HCT116 (cell line): ENCODE measurements around the gene ZNF496. TPM values are rescaled to one million over a fixed set of nuclear protein-coding genes. Genes with fewer than 3 reads are reported as not detected.

ENCODE experiments used
- ATAC-seq: fragments of 200-7000 bp; cut with Tn5 transposase; 2 replicates; pipeline ENCODE4 v1.9.1; 2020; ENCODE audit warnings: mild to moderate bottlenecking, moderate library complexity
- BruUV-seq: library from RNA; stranded (reverse); fragments of 400-500 nt; replicated peaks from 2 replicates; lab custom pipeline; 2021; lab: Mats Ljungman, UMichigan
- CTCF ChIA-PET: fragments of 300-600 bp; sonication (Branson Sonifier 250); formaldehyde crosslinking; loops from one replicate; lab custom pipeline; 2021; ENCODE audit warnings: antibody characterized with exemption; lab: Charles Lee
- POLR2A ChIA-PET: fragments of 300-600, 350-600 bp; sonication (Branson Sonifier 250); formaldehyde crosslinking; loops from one replicate; lab custom pipeline; 2021; ENCODE audit warnings: antibody characterized with exemption; lab: Charles Lee
- RAD21 ChIA-PET, 2 experiments: fragments of 300-600 bp; sonication (Branson Sonifier 250); formaldehyde crosslinking; loops; one replicate each; lab custom pipeline; 2023; ENCODE audit warnings: low total read pairs in 2 of 2; ENCODE audit not compliant: uncharacterized antibody in 2 of 2, unreplicated experiment in 2 of 2, low non-redundant PET in 1 of 2; lab: Charles Lee
- DNase-seq: peaks from one replicate; pipeline ENCODE4 v3.0.0-alpha.2; 2010; ENCODE audit warnings: low read depth, low spot score
- H2AFZ ChIP-seq: fragments of 200-600 bp; shearing (Covaris generic), sonication (generic); 2 replicates; pipeline ENCODE4 v1.6.1; 2017; ENCODE audit warnings: low read depth, mixed run types, mixed read lengths, antibody characterized with exemption, low read length; ENCODE audit not compliant: poor library complexity, severe bottlenecking
- H3K27ac ChIP-seq: 2 replicates; pipeline ENCODE4 v1.5.1; 2012; ENCODE audit warnings: low read depth, low read length
- H3K27me3 ChIP-seq: fragments of 200-600 bp; sonication (generic); 2 replicates; pipeline ENCODE4 v1.6.1; 2016; ENCODE audit warnings: mixed run types, low read length, mixed read lengths; ENCODE audit not compliant: insufficient read depth
- H3K36me3 ChIP-seq, 2 experiments: fragments of 200-500 bp in 1 of 2; fragments of 200-600 bp in 1 of 2; sonication (Bioruptor generic) in 1 of 2; sonication (generic) in 1 of 2; 2 replicates each; pipeline versions ENCODE4 v1.5.1 to v1.6.1; 2014 to 2016; ENCODE audit warnings: low read length in 2 of 2, inconsistent platforms in 1 of 2, mixed read lengths in 1 of 2, mixed run types in 1 of 2; ENCODE audit not compliant: insufficient read depth in 2 of 2, control insufficient read depth in 1 of 2
- H3K4me1 ChIP-seq, 2 experiments: fragments of 200-600 bp in 1 of 2; sonication (generic) in 1 of 2; 2 replicates each; pipeline versions ENCODE4 v1.5.1 to v1.6.1; 2012 to 2017; ENCODE audit warnings: low read length in 2 of 2, inconsistent platforms in 1 of 2, mild to moderate bottlenecking in 1 of 2, mixed read lengths in 1 of 2, mixed run types in 1 of 2, moderate library complexity in 1 of 2; ENCODE audit not compliant: insufficient read depth in 2 of 2, control insufficient read depth in 1 of 2
- H3K4me2 ChIP-seq: fragments of 200-600 bp; sonication (generic); 2 replicates; pipeline ENCODE4 v1.6.1; 2017; ENCODE audit warnings: mixed run types, low read length, mixed read lengths
- H3K4me3 ChIP-seq, 2 experiments: fragments of 200-600 bp in 1 of 2; sonication (generic) in 1 of 2; replicated peaks in 1 of 2; 2 replicates each; pipeline ENCODE4 v1.5.1; 2011 to 2016; ENCODE audit warnings: low read length in 2 of 2, control low read depth in 1 of 2, low read depth in 1 of 2, mild to moderate bottlenecking in 1 of 2, mixed read lengths in 1 of 2, mixed run types in 1 of 2
- H3K79me2 ChIP-seq: fragments of 200-600 bp; sonication (generic); 2 replicates; pipeline ENCODE4 v1.6.1; 2017; ENCODE audit warnings: mild to moderate bottlenecking, mixed run types, low read length, moderate library complexity, mixed read lengths; ENCODE audit not compliant: insufficient read depth
- H3K9ac ChIP-seq: fragments of 200-600 bp; sonication (generic); 2 replicates; pipeline ENCODE4 v1.6.1; 2016; ENCODE audit warnings: low read length, mixed read lengths
- H3K9me2 ChIP-seq: fragments of 200-600 bp; sonication (generic), shearing (Covaris generic); 2 replicates; pipeline ENCODE4 v1.6.1; 2017; ENCODE audit warnings: mixed run types, mild to moderate bottlenecking, moderate library complexity; ENCODE audit not compliant: insufficient read depth
- H3K9me3 ChIP-seq, 2 experiments: fragments of 200-500 bp in 1 of 2; fragments of 200-600 bp in 1 of 2; sonication (Bioruptor generic) in 1 of 2; sonication (generic) in 1 of 2; 2 replicates each; pipeline ENCODE4 v1.6.1; 2014 to 2017; ENCODE audit warnings: low read length in 2 of 2, mixed read lengths in 2 of 2, inconsistent platforms in 1 of 2, low read depth in 1 of 2, mild to moderate bottlenecking in 1 of 2, mixed run types in 1 of 2, moderate library complexity in 1 of 2; ENCODE audit not compliant: control insufficient read depth in 1 of 2, insufficient read depth in 1 of 2
- H4K20me1 ChIP-seq: fragments of 200-600 bp; sonication (generic), shearing (Covaris generic); 2 replicates; pipeline ENCODE4 v1.6.1; 2017; ENCODE audit warnings: mixed run types, mild to moderate bottlenecking, moderate library complexity; ENCODE audit not compliant: insufficient read depth
- ELF1 ChIP-seq: IDR thresholded peaks from 2 replicates; pipeline ENCODE4 v1.6.1; 2012; ENCODE audit warnings: low read depth, borderline replicate concordance
- EZH2 ChIP-seq: fragments of 200-600 bp; sonication (generic); IDR thresholded peaks from 2 replicates; pipeline ENCODE4 v1.6.1; 2017; ENCODE audit warnings: antibody characterized with exemption, mixed run types
- EZH2phosphoT487 ChIP-seq: fragments of 200-600 bp; IDR thresholded peaks from 2 replicates; pipeline ENCODE4 v1.6.1; 2018; ENCODE audit warnings: antibody characterized with exemption, borderline replicate concordance
- FOSL1 ChIP-seq: IDR thresholded peaks from 2 replicates; pipeline ENCODE4 v1.6.1; 2012; ENCODE audit warnings: low read depth
- JUND ChIP-seq: IDR thresholded peaks from 2 replicates; pipeline ENCODE4 v1.6.1; 2012
- MAX ChIP-seq: IDR thresholded peaks from 2 replicates; pipeline ENCODE4 v1.6.1; 2012
- POLR2A ChIP-seq: IDR thresholded peaks from 2 replicates; pipeline ENCODE4 v1.7.0; 2011; ENCODE audit warnings: borderline replicate concordance; ENCODE audit not compliant: insufficient read depth, insufficient read length; ENCODE audit errors: extremely low read depth
- POLR2AphosphoS5 ChIP-seq: IDR thresholded peaks from 2 replicates; pipeline ENCODE4 v1.6.1; 2011; ENCODE audit warnings: mild to moderate bottlenecking, low read depth, low read length, moderate library complexity
- RAD21 ChIP-seq: IDR thresholded peaks from 2 replicates; pipeline ENCODE4 v1.6.1; 2012; ENCODE audit warnings: low read depth, mild to moderate bottlenecking
- SIN3A ChIP-seq: IDR thresholded peaks from 2 replicates; pipeline ENCODE4 v1.6.1; 2012; ENCODE audit warnings: low read depth
- TCF7L2 ChIP-seq: IDR thresholded peaks from 2 replicates; pipeline ENCODE4 v1.7.0; 2011; ENCODE audit warnings: borderline replicate concordance, inconsistent platforms; ENCODE audit not compliant: insufficient read depth, insufficient read length; ENCODE audit errors: extremely low read depth
- YY1 ChIP-seq: IDR thresholded peaks from 2 replicates; pipeline ENCODE4 v1.6.1; 2011; ENCODE audit warnings: low read length, low read depth, moderate library complexity, mild to moderate bottlenecking; ENCODE audit not compliant: insufficient replicate concordance; ENCODE audit errors: extremely low read depth
- ZNF274 ChIP-seq: fragments of 200-500 bp; sonication (Bioruptor generic); IDR thresholded peaks from 2 replicates; pipeline ENCODE4 v1.6.1; 2014; ENCODE audit warnings: mild to moderate bottlenecking, low read depth, low read length, inconsistent platforms
- intact Hi-C: fragments of 100-400 bp; cut with micrococcal nuclease; formaldehyde crosslinking; loops from 2 replicates; pipeline ENCODE4 v1.10.0; 2022
- total RNA-seq: library from RNA; stranded (reverse); gene quantifications from one replicate; pipeline ENCODE4 v1.2.1, GENCODE V29; 2021; ENCODE audit not compliant: unreplicated experiment
- TF ChIP-seq, protein P1 (sequence below): IDR thresholded peaks from 2 replicates; pipeline ENCODE4 v1.6.1; 2012
- TF ChIP-seq, protein P2 (sequence below): IDR thresholded peaks from 2 replicates; pipeline ENCODE4 v1.6.1; 2011; ENCODE audit warnings: mild to moderate bottlenecking, low read length, moderate library complexity; ENCODE audit not compliant: insufficient replicate concordance; ENCODE audit errors: extremely low read depth

The ZNF496 gene
- total RNA-seq, 1 experiment from 2014 or later: 37.4 TPM

GRCh38 chr1:247269133-247269532, 62.5 kb downstream of the ZNF496 start:
- H3K4me3 ChIP-seq: no peak overlapping the region
- no peak for ATAC-seq
- no peaks in the 10 kb centered on the region for H3K79me2 ChIP-seq
- CTCF ChIA-PET: no interaction called here
- H3K9me2 ChIP-seq: no peaks in the 10 kb centered on the region
- no peaks in the 10 kb centered on the region; a peak in 1 of 4 replicates for H3K9me3 ChIP-seq
- no peaks in the 10 kb centered on the region for H4K20me1 ChIP-seq
- H3K27ac ChIP-seq: no peak overlapping the region
- RAD21 ChIA-PET: no interaction called here
- no peak overlapping the region for H3K4me2 ChIP-seq
- no peak for DNase-seq
- POLR2A ChIA-PET: no interaction called here
- no peak overlapping the region for H2AFZ ChIP-seq
- no peak for TF ChIP-seq POLR2A
- TF ChIP-seq EZH2: no peak
- TF ChIP-seq RAD21: no peak
- TF ChIP-seq FOSL1: no peak
- TF ChIP-seq ELF1: no peak
- no peak for TF ChIP-seq JUND
- no peak for TF ChIP-seq POLR2AphosphoS5
- no peak for TF ChIP-seq MAX
- TF ChIP-seq EZH2phosphoT487: no peak
- TF ChIP-seq, protein P1, sequence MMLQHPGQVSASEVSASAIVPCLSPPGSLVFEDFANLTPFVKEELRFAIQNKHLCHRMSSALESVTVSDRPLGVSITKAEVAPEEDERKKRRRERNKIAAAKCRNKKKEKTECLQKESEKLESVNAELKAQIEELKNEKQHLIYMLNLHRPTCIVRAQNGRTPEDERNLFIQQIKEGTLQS: no peak
- no peak for TF ChIP-seq YY1
- no peak for TF ChIP-seq SIN3A
- TF ChIP-seq, protein P2, sequence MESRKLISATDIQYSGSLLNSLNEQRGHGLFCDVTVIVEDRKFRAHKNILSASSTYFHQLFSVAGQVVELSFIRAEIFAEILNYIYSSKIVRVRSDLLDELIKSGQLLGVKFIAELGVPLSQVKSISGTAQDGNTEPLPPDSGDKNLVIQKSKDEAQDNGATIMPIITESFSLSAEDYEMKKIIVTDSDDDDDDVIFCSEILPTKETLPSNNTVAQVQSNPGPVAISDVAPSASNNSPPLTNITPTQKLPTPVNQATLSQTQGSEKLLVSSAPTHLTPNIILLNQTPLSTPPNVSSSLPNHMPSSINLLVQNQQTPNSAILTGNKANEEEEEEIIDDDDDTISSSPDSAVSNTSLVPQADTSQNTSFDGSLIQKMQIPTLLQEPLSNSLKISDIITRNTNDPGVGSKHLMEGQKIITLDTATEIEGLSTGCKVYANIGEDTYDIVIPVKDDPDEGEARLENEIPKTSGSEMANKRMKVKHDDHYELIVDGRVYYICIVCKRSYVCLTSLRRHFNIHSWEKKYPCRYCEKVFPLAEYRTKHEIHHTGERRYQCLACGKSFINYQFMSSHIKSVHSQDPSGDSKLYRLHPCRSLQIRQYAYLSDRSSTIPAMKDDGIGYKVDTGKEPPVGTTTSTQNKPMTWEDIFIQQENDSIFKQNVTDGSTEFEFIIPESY: no peak
- TF ChIP-seq ZNF274: no peak
- no peak for TF ChIP-seq TCF7L2
- no peak overlapping the region for H3K9ac ChIP-seq
- H3K27me3 ChIP-seq: no peaks in the 10 kb centered on the region
- H3K4me1 ChIP-seq: no peaks in the 10 kb centered on the region
- no peaks in the 10 kb centered on the region for H3K36me3 ChIP-seq
- BruUV-seq: no TSS peak
- intact Hi-C loops: no loop called here
